CD8-positive, alpha-beta memory T cell (primary cell): ENCODE measurements around the gene TMEM250. TPM values are rescaled to one million over a fixed set of nuclear protein-coding genes. Genes with fewer than 3 reads are reported as not detected.

Source experiments
- CTCF ChIA-PET: fragments of 350-600 bp; sonication (Branson Sonifier 250); formaldehyde crosslinking; loops from one replicate; lab custom pipeline; 2021; ENCODE audit warnings: antibody characterized with exemption; lab: Charles Lee
- POLR2A ChIA-PET: fragments of 350-600 bp; sonication (Branson Sonifier 250); formaldehyde crosslinking; loops from one replicate; lab custom pipeline; 2021; ENCODE audit warnings: antibody characterized with exemption; lab: Charles Lee
- DNase-seq, 5 donors: peaks; one replicate each; pipeline versions ENCODE4 v3.0.0 to v3.0.0-alpha.2; 2020 to 2022; ENCODE audit warnings: mixed read lengths in 1 of 5
- H3K27ac ChIP-seq: one replicate; pipeline ENCODE4 v1.7.0; 2013; ENCODE audit warnings: low read depth, mild to moderate bottlenecking, low read length, moderate library complexity
- H3K27me3 ChIP-seq: 2 replicates; pipeline ENCODE4 v1.7.0; 2013; ENCODE audit warnings: low read length, mild to moderate bottlenecking; ENCODE audit not compliant: insufficient read depth, poor library complexity, severe bottlenecking
- H3K36me3 ChIP-seq: 2 replicates; pipeline ENCODE4 v1.7.0; 2013; ENCODE audit warnings: mild to moderate bottlenecking, low read length, moderate library complexity; ENCODE audit not compliant: insufficient read depth
- H3K4me1 ChIP-seq: 2 replicates; pipeline ENCODE4 v1.7.0; 2013; ENCODE audit warnings: mild to moderate bottlenecking, low read length, moderate library complexity; ENCODE audit not compliant: insufficient read depth
- H3K4me3 ChIP-seq: 2 replicates; pipeline ENCODE4 v1.7.0; 2013; ENCODE audit warnings: mild to moderate bottlenecking, low read length
- H3K9me3 ChIP-seq: 2 replicates; pipeline ENCODE4 v1.7.0; 2013; ENCODE audit warnings: mild to moderate bottlenecking, low read length
- H3K27ac Mint-ChIP-seq, 8 donors: one replicate each; pipeline ENCODE4 v1.8.0; 2020 to 2021; ENCODE audit warnings: mixed read lengths in 8 of 8, mild to moderate bottlenecking in 6 of 8, inconsistent platforms in 3 of 8, moderate library complexity in 3 of 8
- H3K27me3 Mint-ChIP-seq, 2 donors: one replicate each; pipeline ENCODE4 v1.8.0; 2020 to 2021; ENCODE audit warnings: mixed read lengths in 2 of 2, mild to moderate bottlenecking in 1 of 2, moderate library complexity in 1 of 2
- H3K36me3 Mint-ChIP-seq, 3 donors: one replicate each; pipeline ENCODE4 v1.8.0; 2020 to 2021; ENCODE audit warnings: mixed read lengths in 3 of 3, inconsistent platforms in 1 of 3, mild to moderate bottlenecking in 1 of 3
- H3K4me1 Mint-ChIP-seq, 3 donors: one replicate each; pipeline ENCODE4 v1.8.0; 2020 to 2021; ENCODE audit warnings: mixed read lengths in 3 of 3, inconsistent platforms in 1 of 3, mild to moderate bottlenecking in 1 of 3
- H3K4me3 Mint-ChIP-seq, 7 donors: one replicate each; pipeline ENCODE4 v1.8.0; 2020 to 2021; ENCODE audit warnings: mixed read lengths in 7 of 7, mild to moderate bottlenecking in 6 of 7, moderate library complexity in 4 of 7, inconsistent platforms in 2 of 7
- H3K9me3 Mint-ChIP-seq, 5 donors: one replicate each; pipeline ENCODE4 v1.8.0; 2020 to 2022; ENCODE audit warnings: mixed read lengths in 5 of 5, mild to moderate bottlenecking in 3 of 5, moderate library complexity in 2 of 5, inconsistent platforms in 1 of 5
- polyA plus RNA-seq: library from polyadenylated mRNA; unstranded; fragments of 300-500 nt; fragmentation: Illumina TruSeq; gene quantifications from one replicate; pipeline ENCODE4 v1.2.3, GENCODE V29; 2021
- total RNA-seq, 2 experiments: library from RNA; stranded (reverse); gene quantifications; one replicate each; pipeline ENCODE4 v1.2.3, GENCODE V29; 2021

Gene TMEM250
- total and polyA plus RNA-seq, 3 experiments from 2014 or later = 46.4 to 74.9 (median 50.2) TPM

DNA sequence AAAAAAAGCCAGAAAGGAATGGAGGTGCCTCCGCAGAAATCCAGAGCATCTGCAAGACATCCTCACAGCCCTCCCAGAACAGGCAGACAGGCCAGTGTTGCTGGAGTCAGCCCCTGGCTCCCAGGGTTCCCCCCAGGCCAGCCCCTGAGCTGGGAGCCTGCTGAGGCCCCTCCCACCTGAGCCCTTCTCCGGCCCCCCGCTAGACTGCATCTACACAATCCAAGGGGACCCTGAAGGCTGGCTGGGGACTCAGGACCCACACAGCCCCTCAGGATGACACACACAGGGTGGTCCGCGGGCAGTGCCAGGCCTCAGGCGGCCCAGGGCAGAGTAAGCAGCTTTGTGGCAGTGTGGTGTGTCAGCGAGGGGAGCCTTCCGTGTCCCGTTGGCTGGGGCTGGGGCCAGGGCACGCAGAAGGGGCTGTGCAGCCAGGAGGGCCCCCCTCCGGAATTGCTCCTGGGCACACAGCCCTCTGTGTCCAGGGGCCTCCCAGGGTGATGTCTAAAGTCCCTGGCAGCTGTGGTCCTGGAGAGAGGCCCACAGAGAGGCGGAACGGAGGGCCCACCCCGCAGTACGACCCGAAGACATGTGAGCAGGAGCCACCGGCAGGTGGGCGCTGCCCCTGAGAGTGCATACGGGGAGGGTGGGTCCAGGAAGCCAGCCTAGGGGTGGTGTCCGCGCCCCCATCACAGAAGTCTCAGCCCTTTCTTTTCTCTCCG lies 2.9 kb downstream of the TMEM250 start:
- Histone ChIP-seq H3K27me3 (no peaks in the 10 kb centered on the region), H3K4me3 (no peak overlapping the region), H3K4me1 (peaks cover 62% of the 10 kb centered on the region), H3K27ac (no peak overlapping the region), H3K36me3 (no peaks in the 10 kb centered on the region), H3K9me3 (no peaks in the 10 kb centered on the region)
- Mint-ChIP-seq H3K4me1 (peaks cover 20 to 57% (median 22%) of the 10 kb centered on the region in 3 donors), H3K4me3 (peak overlapping the region in 2 of 7 donors; percentile 23 to 41), H3K36me3 (peaks cover 0 to 16% (median 1%) of the 10 kb centered on the region in 3 donors), H3K27me3 (no peaks in the 10 kb centered on the region), H3K27ac (no peak overlapping the region), H3K9me3 (no peaks in the 10 kb centered on the region)
- POLR2A ChIA-PET = no interaction called here
- no peak for DNase-seq
- CTCF ChIA-PET = interaction anchor here (0.8 kb wide), 1 partner anchor 9 kb away, joined by 3 read pairs; no protein-coding TSS in a partner anchor

GRCh38 chr9:136115206-136115605 lies 3.5 kb downstream of the TMEM250 start:
- peaks cover 0 to 16% (median 1%) of the 10 kb centered on the region in 3 donors for H3K36me3 Mint-ChIP-seq
- no peaks in the 10 kb centered on the region for H3K9me3 Mint-ChIP-seq
- Histone ChIP-seq H3K36me3 (no peaks in the 10 kb centered on the region), H3K4me3 (no peak overlapping the region), H3K27me3 (no peaks in the 10 kb centered on the region), H3K4me1 (peaks cover 68% of the 10 kb centered on the region), H3K9me3 (no peaks in the 10 kb centered on the region), H3K27ac (no peak overlapping the region)
- peak overlapping the region in 2 of 8 donors; percentile 38 to 97 for H3K27ac Mint-ChIP-seq
- peak overlapping the region in 1 of 7 donors; percentile 23 for H3K4me3 Mint-ChIP-seq
- ChIA-PET CTCF (no interaction called here), POLR2A (no interaction called here)
- no peak for DNase-seq
- peaks cover 26 to 63% (median 27%) of the 10 kb centered on the region in 3 donors for H3K4me1 Mint-ChIP-seq
- H3K27me3 Mint-ChIP-seq = no peaks in the 10 kb centered on the region

DNA sequence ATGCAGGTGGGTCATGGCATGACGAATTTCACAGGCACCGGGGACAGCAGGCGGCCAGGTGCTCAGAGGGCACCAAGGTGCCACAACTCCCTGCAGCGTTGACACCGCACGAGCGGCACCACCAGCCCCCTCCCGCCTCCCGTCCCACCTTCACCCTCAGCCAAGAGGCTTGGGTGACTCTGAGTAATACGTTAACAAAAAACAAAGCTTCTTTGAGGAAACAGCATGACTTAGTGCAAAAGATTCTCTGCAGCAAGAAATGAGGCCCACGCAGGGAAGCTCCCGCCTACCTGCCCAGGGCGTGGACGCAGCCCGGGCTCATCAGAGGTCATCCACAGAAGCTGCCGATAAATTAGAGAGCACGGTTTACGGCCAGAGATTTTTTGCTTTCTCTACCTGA lies 4.1 kb downstream of the TMEM250 start:
- no peak overlapping the region for H3K4me3 ChIP-seq
- no peaks in the 10 kb centered on the region for H3K9me3 ChIP-seq
- ChIA-PET CTCF (interaction anchor here (2.4 kb wide), 1 partner anchor 8 kb away, joined by 7 read pairs; no protein-coding TSS in a partner anchor), POLR2A (no interaction called here)
- H3K4me1 ChIP-seq = peaks cover 68% of the 10 kb centered on the region
- H3K27me3 ChIP-seq = no peaks in the 10 kb centered on the region
- H3K36me3 ChIP-seq = no peaks in the 10 kb centered on the region
- Mint-ChIP-seq H3K4me3 (peak overlapping the region in 1 of 7 donors; percentile 5), H3K27ac (peak overlapping the region in 2 of 8 donors; percentile 38 to 97), H3K27me3 (no peaks in the 10 kb centered on the region), H3K9me3 (no peaks in the 10 kb centered on the region), H3K36me3 (peaks cover 0 to 16% (median 1%) of the 10 kb centered on the region in 3 donors), H3K4me1 (peaks cover 29 to 62% (median 29%) of the 10 kb centered on the region in 3 donors)
- no peak for DNase-seq
- no peak overlapping the region for H3K27ac ChIP-seq

DNA sequence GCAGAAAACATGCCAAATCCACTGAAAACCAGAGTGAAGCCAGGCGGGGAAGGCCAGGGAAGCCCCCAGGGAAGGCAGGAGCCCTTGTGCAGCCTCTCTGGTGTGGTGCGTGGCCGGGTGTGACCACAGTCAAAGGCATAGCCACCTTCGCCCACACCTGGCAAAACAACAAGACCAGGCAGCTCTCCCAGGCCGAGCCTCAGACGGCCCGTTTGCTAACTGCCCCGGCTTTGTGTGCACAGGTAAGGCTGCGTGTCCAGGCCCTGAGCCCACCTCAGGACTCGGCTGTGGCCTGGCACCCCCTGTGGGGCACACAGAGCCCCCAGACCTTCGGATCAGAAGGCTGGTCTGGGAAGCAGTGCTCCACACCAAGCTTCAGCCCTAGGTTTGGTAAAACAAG lies 6.1 kb downstream of the TMEM250 start:
- Mint-ChIP-seq H3K27me3 (no peaks in the 10 kb centered on the region), H3K4me3 (peak overlapping the region in 2 of 7 donors; percentile 51 to 76), H3K36me3 (peaks cover 0 to 14% (median 1%) of the 10 kb centered on the region in 3 donors), H3K27ac (peak overlapping the region in 6 of 8 donors; percentile 39 to 97 (median 81)), H3K9me3 (no peaks in the 10 kb centered on the region), H3K4me1 (peaks cover 38 to 75% (median 41%) of the 10 kb centered on the region in 3 donors)
- ChIA-PET POLR2A (no interaction called here), CTCF (interaction anchor here (2.4 kb wide), 1 partner anchor 10 kb away, joined by 7 read pairs; no protein-coding TSS in a partner anchor)
- no peak overlapping the region for H3K4me3 ChIP-seq
- peaks cover 81% of the 10 kb centered on the region for H3K4me1 ChIP-seq
- H3K9me3 ChIP-seq = no peaks in the 10 kb centered on the region
- DNase-seq = no peak
- H3K27ac ChIP-seq = no peak overlapping the region
- H3K27me3 ChIP-seq = no peaks in the 10 kb centered on the region
- no peaks in the 10 kb centered on the region for H3K36me3 ChIP-seq

DNA sequence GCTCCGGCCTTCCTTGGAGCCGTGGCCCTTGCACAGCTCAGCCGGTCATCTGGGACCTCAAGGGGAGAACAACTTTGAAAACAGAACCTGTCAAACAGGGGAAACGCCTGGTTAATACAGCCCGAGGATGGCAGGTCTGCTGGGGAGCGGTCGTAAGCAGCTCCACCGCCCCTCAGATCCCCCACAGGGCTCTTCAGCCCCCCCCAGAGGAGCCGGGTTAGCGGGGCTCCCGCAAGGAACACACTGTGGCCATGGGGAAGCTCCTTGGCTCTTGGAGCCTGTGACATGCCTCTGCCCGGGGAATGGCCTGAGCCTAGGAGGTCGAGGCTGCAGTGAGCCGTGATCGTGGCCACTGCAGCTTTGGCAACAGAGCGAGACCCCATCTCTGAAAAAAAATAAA lies 6.8 kb downstream of the TMEM250 start:
- no peak for DNase-seq
- peak overlapping the region in 4 of 7 donors; percentile 32 to 75 (median 55) for H3K4me3 Mint-ChIP-seq
- H3K4me1 Mint-ChIP-seq = peaks cover 44 to 76% (median 47%) of the 10 kb centered on the region in 3 donors
- no peaks in the 10 kb centered on the region for H3K9me3 Mint-ChIP-seq
- H3K36me3 Mint-ChIP-seq = peaks cover 0 to 14% (median 1%) of the 10 kb centered on the region in 3 donors
- ChIA-PET CTCF (no interaction called here), POLR2A (no interaction called here)
- Histone ChIP-seq H3K27me3 (no peaks in the 10 kb centered on the region), H3K27ac (no peak overlapping the region), H3K36me3 (no peaks in the 10 kb centered on the region), H3K4me3 (no peak overlapping the region), H3K4me1 (peaks cover 81% of the 10 kb centered on the region), H3K9me3 (no peaks in the 10 kb centered on the region)
- H3K27ac Mint-ChIP-seq = peak overlapping the region in 6 of 8 donors; percentile 12 to 97 (median 78)
- H3K27me3 Mint-ChIP-seq = no peaks in the 10 kb centered on the region

GRCh38 chr9:136111190-136111589 lies 7.5 kb downstream of the TMEM250 start:
- Mint-ChIP-seq H3K4me3 (peak overlapping the region in 5 of 7 donors; percentile 20 to 75 (median 54)), H3K27me3 (no peaks in the 10 kb centered on the region), H3K4me1 (peaks cover 50 to 80% (median 52%) of the 10 kb centered on the region in 3 donors), H3K36me3 (peaks cover 0 to 10% (median 1%) of the 10 kb centered on the region in 3 donors), H3K27ac (peak overlapping the region in 5 of 8 donors; percentile 15 to 64 (median 36)), H3K9me3 (no peaks in the 10 kb centered on the region)
- no peak overlapping the region for H3K27ac ChIP-seq
- no peaks in the 10 kb centered on the region for H3K9me3 ChIP-seq
- CTCF ChIA-PET = no interaction called here
- POLR2A ChIA-PET = no interaction called here
- no peaks in the 10 kb centered on the region for H3K36me3 ChIP-seq
- H3K4me1 ChIP-seq = peaks cover 88% of the 10 kb centered on the region
- no peaks in the 10 kb centered on the region for H3K27me3 ChIP-seq
- DNase-seq = no peak
- H3K4me3 ChIP-seq = no peak overlapping the region

DNA sequence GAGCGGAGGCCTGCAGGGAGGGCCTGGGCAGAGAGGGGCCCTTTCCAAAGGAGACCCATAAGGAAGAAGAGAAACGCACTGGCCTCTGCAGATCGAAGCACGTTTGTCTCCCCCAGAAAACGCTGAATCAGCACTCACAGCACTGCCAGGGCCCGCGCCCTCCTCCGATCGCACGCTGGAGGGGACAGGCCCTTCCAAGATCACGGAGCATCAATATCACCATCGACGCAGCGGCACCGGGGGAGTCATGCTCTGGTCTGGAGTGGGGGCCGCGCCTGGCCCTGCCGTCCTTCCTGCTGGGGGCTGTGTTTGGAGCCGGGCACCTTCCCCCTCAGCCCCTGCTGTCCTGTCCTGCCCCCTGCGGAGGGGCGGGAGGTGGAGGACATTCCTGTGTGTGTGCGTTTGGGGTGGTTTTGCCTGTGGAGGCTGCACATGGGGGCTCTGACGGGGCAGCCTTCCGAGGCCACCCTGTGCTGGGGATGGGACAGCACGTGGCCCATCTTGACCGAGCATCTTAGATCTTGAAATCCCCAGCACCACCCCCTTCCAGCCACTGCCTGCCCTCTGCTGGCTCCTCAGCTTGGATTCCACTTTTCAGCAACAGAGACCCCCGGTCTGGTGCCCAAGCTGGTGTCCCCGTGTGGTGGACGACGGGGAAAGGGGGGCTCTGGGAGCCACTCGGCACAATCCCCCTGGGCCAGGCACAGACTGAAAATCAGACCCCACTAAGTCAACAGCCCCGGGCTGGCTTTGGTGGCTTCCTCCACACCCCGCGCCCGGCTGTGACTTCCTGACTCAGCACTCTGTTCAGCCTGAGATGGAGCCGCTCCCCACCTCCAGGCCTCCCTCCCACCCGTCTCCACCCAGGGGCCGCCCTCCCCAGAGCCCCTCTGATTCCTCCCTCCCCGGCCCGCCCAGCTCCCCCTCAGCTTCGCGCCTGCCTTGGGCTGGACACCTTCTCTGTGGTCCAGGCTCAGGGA lies 8.3 kb downstream of the TMEM250 start:
- no peaks in the 10 kb centered on the region for H3K9me3 Mint-ChIP-seq
- Histone ChIP-seq H3K27me3 (no peaks in the 10 kb centered on the region), H3K36me3 (no peaks in the 10 kb centered on the region), H3K4me3 (peak overlapping the region; percentile 63), H3K9me3 (no peaks in the 10 kb centered on the region), H3K27ac (peak overlapping the region; percentile 61), H3K4me1 (peaks cover 93% of the 10 kb centered on the region)
- H3K27me3 Mint-ChIP-seq = no peaks in the 10 kb centered on the region
- peak overlapping the region; percentile 21 to 92 (median 81) for H3K27ac Mint-ChIP-seq
- H3K4me1 Mint-ChIP-seq = peaks cover 57 to 87% (median 57%) of the 10 kb centered on the region in 3 donors
- POLR2A ChIA-PET = interaction anchor here (0.6 to 4.5 kb wide), 6 partner anchors 8 to 203 kb away, joined by 3 to 59 read pairs (median 4); partner anchors contain the start of genes CAMSAP1, NACC2 and TMEM250
- peak overlapping the region; percentile 72 to 96 (median 84) for H3K4me3 Mint-ChIP-seq
- H3K36me3 Mint-ChIP-seq = peaks cover 0 to 8% (median 1%) of the 10 kb centered on the region in 3 donors
- DNase-seq = peak in 3 of 5 donors; percentile 14 to 68 (median 31)
- CTCF ChIA-PET = interaction anchor here (1.0 to 2.1 kb wide), 6 partner anchors 9 to 143 kb away, joined by 3 to 16 read pairs (median 7); no protein-coding TSS in a partner anchor
